GM18909 (cell line): ENCODE data around the gene TGFBR3L.
A peak's percentile ranks its signal among the peaks of the same experiment; 100 is the strongest.

Experiments used
- ATAC-seq: cut with Tn5 transposase; IDR thresholded peaks from one replicate; pipeline ENCODE4 v1.9.1; 2021; ENCODE audit warnings: mild to moderate bottlenecking; ENCODE audit not compliant: unreplicated experiment, poor library complexity

The TGFBR3L gene

DNA sequence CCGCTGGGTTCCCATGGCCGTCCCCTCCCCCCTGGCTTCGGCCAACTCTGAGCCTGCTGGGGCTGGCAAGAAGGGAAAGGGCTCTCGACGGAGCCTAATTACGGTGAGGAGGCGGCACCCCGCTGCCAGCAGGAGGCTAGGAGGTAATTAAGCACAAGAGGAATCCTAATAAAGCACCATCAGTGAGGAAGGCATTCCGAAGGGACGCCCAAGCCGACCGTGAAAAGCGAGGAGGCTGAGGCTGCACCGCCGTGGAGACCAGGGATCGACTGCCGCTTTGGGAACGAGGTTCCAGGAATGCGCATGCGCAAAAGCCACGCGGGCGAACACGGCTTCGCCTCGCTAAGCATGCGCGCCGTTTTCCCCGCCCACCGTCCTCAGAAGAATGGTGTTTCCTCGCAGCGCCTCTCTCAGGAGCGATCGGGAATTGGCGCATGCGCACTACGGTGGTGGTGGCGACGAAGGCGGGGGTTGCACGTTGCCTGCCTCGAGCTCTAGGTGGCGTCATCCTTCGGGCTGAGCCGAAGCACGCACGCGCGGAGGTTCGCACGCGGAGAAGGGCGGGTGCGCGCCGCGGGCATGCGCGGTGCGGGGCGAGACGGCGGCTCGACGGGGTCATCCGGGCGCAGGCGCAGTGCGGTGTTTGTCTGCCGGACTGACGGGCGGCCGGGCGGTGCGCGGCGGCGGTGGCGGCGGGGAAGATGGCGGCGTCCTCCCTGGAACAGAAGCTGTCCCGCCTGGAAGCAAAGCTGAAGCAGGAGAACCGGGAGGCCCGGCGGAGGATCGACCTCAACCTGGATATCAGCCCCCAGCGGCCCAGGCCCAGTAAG is 11.2 kb upstream of the TGFBR3L start, which contains the start of gene MAP2K7:
Gene MAP2K7, plus strand, starts transcription at position 634 of the 830 bp plus-strand sequence. Its CDS starts 68 bp downstream, at position 702.
- peak; percentile 83 for ATAC-seq

DNA sequence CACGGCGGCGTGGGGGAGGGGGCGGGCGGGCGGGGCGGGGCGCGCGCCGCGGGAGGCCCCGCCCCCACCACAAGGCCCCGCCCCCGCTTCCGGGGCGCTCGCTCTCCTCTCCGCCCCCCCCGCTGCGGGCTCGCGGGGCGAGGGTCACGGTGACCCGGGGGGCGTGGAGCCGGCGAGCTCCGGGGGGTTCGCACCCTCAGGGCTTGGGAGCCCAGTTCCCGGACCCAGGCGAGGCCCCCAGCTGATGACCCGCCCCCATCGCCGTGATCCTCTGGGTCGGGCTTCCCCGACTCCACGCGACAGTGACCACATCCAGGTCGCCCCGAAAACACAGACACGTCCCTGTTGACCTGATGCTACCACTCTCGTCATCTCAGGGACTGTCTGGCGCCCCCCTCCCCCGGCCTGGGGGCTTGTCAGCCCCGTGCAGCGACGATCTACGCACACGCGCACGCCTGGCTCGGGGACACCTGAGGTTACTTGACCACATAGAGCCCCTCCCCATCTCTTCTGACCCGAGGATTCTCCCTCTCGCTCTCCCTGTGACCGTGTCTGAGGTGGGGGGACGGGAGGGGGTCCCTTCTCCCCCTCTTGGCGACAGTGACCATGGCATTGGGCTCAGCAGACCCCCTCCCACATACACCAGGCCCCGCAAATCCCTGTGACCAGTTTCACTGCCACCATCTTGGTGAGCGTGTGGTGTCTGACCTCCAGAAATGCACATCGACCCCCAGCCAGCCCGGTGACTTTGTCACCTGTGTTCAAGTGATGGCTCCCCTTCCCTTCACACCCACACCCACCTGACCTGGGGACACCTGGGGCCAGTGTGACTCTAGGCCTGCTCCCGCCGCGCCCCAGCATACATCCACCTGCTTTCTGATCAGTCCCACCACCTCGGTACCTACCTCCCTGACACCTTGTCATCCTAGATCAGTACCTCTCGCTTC is 10.3 kb upstream of the TGFBR3L start:
- peak; percentile 39 for ATAC-seq

DNA sequence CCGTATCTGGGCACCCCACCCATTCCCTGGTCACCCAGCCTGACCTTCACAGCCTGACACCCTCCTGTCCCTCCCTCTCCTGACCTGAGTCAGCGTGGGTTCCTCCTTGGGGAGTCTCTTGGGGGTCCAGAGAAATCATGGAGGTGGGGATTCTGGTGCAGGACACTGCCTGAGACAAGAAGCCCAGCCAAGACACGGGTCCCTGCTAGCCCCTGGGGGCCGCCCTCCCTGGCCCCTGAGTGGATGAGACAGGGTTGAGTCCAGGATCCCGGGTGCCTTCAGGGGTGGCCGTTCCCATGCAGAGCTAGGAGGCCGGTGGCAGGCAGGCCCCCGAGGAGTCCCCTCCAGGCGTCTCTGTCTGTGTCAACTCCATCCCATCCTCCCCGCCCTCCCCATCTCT is 9.4 kb upstream of the TGFBR3L start:
- no peak for ATAC-seq

DNA sequence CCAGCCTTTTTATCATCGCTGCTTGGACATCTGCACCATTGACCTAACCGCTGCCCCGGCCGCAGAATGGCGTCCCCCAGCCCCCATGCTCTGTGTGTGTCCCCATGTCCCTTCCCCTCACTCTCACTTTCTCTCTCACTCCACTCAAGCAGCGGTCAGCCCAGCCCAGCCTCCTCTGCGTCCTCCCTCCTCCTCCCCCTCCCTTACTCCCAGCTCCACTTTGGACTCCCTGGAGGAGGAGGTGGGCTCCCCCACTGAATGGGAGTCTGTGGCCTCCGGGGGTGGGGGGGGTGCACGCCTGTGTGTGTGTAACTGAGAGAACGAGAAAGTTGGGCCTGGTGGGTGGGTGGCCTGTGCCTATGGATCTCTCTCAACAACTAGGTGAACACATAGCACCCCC is 8.8 kb upstream of the TGFBR3L start:
- no peak for ATAC-seq

DNA sequence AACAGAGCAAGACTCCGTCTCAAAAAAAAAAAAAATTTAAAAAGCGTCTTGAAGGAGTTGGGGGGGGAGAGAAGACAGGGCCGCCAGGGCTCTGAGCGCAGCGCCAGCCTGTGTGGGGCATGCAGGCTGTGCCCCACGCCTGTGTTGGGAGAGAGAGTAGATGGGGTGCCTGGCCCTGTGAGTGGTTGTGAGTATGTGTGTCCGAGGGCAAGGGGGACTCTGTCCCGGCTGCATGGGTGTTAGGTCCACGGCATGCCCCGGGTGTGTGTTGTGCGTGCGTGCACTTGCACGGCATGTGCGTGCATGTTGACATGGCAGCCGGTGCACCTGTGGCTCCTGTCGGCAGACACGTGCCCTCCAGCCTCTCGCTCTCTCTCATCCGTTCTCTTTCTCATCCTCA is 7.5 kb upstream of the TGFBR3L start:
- ATAC-seq = no peak

DNA sequence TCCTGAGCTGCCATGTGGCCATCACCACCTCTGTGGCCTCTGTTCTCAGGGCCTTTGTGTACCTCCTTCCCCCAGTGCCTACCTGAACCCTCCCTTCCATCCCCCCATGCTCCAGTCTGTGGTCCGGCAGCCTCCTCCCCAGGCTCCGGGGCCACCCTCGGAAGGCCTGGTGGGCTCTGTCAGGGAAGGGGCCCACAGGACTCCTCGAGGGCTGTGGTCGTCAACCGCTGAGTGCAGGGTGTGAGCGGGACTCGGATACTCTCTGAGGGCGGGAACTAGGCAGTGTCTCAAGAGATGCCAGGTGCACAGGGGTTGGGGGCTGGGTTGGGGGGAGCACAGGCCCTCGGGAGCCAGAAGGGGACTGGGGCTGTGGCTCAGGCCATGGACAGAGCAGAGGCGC is 7.1 kb upstream of the TGFBR3L start:
- ATAC-seq = no peak

DNA sequence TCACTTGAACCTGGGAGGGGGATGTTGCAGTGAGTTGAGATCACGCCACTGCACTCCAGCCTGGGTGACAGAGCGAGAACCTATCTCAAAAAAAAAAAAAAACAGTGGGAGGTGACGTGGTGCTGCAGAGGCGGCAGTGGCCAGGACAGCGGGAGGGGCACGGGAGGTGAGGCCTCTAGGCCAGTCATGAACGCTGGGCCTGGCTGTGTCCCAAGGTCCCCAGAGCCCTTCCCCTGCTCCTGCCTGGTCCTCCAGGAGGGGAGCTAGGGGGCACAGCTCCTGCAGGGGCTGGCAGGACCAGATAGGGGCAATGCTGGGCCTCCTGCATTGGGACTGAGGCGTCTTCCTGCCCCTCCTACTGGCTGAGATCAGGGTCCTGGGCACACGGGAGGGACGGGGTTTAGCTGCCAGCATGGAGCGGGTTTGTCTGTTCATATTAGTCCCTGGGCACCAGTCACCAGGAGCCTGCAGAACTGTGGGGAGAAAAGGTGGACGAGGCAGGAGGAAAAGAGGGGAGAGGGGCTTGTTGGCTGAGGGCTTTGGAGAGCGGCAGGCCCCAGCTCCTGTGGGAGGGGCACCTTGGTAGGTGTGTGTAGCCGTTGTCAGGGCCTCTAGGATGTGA is 6.4 kb upstream of the TGFBR3L start:
- ATAC-seq = no peak

DNA sequence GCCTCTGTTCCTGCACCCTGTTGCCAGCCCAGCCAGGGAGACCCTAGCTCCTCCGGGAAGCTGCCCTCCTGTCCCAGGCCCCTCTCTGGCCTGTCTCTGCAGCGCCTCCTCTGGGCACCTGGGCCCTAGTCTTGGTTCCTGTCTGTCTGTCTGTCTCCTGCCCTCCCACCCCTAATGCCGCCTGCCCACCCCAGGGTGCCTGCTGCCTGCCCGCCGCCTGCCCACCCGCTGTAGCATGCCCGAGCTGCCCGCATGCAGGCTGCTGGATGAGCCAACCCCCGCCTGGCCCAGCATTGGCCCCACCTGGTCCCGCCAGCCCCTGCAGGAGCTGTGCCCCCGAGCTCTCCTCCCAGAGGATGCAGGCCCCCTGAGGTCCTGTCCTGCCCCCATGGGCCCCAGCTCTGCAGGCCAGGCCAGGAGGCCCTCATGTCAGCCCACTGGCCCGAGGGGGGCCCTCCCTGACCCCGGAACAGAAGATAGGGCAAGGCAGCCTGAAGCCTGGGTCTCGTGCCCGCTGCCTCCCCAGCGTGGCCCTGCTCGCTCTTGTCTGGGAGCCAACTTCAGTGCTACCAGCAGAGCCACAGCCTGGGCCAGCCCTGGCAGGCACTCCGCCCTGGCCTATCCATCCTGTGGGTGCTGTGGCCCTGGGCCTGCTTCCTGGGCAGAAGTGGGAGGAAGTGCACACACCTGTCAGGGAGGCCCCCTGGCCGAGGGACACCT is 5.7 kb upstream of the TGFBR3L start:
- no peak for ATAC-seq

DNA sequence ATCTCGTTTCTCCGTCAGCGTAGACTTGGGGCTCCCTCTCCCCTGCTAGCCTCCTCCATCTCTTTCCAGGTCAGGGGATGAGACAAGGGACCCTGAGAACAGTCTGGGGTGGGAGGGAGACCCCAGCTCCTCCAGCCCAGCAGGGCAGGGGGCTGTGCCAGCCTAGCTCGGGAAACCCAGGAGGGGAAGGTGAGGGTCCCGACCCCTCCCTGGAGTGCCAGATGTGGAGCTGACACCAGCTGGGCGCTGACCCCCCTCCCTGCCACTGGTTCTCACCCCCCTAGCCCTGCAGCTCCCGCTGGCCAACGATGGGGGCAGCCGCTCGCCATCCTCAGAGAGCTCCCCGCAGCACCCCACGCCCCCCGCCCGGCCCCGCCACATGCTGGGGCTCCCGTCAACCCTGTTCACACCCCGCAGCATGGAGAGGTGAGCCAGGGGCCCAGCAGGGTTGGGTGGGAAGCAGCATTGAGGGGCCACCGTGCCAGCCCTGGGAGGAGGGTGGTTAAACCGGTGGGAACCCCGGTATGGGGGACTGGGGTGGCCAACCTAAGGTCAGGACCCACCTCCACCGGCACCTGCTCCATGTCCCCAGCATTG is 5.1 kb upstream of the TGFBR3L start:
- ATAC-seq = no peak

DNA sequence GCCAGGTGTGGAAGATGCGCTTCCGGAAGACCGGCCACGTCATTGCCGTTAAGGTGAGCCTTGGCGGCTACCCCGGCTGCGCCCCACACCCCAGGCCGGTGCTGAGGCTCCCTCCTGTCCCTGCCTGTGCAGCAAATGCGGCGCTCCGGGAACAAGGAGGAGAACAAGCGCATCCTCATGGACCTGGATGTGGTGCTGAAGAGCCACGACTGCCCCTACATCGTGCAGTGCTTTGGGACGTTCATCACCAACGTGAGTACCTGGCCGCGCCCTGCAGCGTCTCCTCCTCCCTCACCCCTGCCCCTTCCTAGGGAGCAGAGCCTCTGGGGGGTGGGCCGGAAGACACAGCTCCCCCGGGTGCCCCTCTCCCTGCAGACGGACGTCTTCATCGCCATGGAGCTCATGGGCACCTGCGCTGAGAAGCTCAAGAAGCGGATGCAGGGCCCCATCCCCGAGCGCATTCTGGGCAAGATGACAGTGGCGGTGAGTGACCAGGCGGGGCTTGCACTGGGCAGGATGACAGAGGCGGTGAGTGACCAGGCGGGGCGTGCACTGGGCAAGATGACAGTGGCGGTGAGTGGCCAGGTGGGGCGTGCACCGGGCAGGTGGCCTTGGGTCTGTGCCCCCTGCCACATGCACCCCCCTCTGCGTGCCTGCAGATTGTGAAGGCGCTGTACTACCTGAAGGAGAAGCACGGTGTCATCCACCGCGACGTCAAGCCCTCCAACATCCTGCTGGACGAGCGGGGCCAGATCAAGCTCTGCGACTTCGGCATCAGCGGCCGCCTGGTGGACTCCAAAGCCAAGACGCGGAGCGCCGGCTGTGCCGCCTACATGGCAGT is 4.1 kb upstream of the TGFBR3L start:
- ATAC-seq = no peak

DNA sequence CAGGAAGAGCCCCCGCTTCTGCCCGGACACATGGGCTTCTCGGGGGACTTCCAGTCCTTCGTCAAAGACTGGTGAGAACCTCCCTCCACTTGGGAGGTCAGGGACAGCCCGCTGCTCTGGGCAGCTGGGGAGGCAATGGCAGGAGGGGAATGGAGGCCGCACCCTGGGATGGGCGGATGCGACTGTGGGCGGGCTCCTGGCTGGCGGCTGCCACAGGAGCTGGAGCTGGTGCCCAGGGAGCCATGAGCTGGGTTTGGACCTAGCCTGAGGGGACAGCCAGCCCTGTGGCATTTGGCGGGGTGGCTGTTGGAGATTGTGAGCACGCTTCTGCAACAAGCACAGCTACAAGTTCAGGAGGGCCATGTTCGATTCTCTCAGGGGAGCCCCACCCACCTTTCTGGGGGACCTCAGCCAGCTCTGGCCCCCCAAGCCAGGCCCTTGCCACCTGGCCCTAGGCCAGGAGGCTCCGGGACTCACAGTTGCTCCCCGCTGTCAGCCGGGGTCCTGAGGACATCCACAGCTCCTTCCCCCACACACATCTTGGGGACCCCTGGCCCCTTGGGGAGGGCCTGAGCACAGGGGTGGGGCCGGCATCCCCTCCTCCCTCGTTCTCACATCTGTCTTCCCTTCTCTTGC is 3.0 kb upstream of the TGFBR3L start:
- ATAC-seq = no peak

DNA sequence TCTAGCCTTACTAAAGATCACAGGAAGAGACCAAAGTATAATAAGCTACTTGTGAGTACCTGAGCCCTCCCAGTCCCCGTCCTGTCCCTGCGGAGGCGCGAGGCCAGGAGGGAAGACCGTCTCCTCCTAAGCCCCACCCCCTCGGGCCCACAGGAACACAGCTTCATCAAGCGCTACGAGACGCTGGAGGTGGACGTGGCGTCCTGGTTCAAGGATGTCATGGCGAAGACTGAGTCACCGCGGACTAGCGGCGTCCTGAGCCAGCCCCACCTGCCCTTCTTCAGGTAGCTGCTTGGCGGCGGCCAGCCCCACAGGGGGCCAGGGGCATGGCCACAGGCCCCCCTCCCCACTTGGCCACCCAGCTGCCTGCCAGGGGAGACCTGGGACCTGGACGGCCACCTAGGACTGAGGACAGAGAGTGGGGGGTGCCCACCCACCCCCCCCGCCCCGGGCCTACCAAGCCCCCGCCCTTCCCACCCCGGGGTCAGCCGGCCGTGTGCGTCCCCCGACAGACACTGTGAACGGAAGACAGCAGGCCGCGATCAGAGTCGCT is 2.4 kb upstream of the TGFBR3L start:
- ATAC-seq = no peak

DNA sequence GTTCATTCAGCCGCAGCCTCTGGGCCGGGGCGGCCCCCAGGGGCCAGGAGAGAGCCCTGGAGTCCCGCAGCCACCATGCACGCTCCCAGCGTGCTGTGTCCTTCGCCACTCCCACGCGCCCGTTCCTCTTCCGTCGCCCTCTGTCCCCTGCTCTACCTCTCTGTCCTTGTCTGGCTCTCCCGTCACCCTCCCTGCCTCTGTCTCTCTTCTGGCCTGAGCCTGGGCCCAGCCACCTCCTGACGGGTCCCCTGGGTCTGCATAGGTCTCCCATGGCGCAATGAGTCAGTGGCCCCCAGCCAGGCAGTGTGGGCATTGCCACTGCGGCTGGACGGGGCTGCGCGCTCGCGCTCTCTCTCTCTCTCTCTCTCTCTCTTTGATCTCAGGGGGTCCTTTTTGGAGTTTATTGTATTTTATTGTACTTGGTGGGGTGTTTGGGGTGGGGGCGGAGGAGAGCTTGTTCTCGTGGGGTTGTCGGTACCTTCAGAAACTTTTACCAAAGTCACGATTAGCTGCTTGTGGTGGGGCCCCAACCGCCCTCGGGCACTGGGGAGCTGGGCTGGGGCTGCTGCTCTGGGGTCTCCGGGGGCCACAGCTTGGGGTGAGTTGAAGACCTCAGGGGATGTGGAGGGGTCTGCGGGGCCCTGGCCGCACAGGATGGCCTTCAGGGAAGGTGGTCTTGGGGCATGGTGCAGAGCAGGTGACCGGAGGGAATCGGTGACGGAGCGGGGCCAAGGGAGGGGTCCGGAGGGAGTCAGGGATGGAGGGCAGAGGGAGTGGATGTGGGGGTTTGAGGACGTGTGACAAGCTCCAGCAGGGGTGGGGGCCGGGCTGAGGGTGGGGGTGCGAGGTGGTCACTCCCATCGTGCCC is 1.7 kb upstream of the TGFBR3L start:
- no peak for ATAC-seq

DNA sequence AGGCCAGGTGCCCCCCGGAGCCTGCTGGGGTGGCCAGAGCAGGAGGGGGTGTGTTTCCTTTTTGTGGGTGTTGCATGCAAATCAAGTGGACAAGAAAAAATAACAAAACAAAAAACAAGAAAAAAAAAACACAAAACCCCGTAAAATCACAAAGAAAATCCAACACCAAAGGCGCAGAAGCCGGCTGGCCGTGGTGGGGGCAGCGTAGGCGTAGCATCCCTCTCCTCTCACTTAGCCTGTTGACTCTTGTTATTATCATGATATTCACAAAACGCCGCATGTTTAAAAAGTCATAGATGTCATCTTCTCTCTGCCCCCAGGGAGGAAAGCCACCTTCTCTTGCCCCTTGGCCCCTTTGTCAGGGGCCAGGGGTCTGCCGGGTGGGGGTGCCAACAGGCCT is 978 bp upstream of the TGFBR3L start:
- no peak for ATAC-seq

DNA sequence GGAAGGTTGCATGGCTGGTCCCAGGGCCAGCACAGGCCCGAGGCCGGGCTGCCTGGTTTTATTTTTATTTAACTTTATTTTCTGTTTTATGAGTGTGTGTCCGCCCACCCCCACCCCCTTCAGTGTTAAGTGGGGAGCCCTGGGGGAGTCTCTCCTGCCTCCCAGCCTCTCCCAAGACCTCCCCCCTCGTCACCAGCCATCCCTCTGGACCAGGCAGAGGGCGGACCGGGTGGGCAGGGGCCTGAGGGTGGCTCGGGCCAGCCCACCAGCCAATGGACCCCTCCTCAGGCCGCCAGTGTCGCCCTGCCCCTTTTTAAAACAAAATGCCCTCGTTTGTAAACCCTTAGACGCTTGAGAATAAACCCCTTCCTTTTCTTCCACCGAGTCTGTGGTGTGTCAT is 531 bp upstream of the TGFBR3L start:
- no peak for ATAC-seq

DNA sequence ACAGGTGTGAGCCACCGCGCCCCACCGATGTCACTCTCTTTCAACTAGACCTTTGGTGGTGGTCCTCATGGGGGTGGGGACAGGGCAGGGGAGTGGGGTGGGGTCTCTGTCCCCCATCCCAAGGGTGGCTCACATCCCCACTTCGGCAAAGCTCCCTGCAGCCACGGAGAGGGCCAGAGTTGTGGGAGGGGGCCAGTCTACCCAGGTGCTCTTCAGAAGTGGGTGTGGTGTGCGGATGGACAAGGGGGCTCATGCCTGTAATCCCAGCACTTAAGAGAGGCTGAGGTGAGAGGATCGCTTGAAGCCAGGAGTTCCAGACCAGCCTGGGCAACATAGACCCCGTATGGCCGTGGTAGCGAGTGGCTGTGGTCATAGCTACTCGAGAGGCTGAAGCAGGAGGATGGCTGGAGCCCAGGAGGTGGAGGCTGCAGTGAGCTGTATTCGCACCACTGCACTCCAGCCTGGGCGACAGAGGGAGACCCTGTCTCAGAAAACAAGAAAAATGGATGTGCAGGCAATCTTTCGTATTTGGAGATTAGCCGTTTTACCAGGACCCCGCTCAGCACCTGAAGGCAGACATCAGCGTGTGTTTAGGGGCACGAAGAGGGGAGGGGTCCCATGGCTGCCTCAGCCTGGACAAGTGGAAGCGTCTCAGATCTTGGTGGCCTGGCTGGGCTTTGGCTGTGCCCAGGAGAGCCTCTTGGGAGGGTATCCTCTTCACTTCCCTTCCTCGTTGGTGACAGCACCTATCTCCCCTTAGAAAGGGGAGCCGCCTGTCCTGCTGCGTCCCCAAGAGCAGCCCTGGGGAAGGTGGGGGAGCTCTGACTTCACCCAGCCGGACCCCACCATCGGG is 846 bp downstream of the TGFBR3L start:
- no peak for ATAC-seq
